Vagina (tissue), 2 donors: Measurements from ENCODE around the gene ECHS1. TPM values are rescaled to one million over a fixed set of nuclear protein-coding genes. Genes with fewer than 3 reads are reported as not detected.
A peak's percentile ranks its signal among the peaks of the same experiment; 100 is the strongest.
"Not testable (repeated sequence)": the region's sequence is repeated elsewhere in the genome, so short reads cannot be mapped to it uniquely, and the experiment has no call there.

ENCODE experiments used
- DNase-seq, 2 donors: peaks; one replicate each; pipeline ENCODE4 v3.0.0-alpha.2; 2017; ENCODE audit errors: extremely low spot score in 2 of 2
- H3K27ac ChIP-seq: fragments of 200-600 bp; sonication (generic); one replicate; pipeline ENCODE4 v1.5.1; 2019
- H3K27me3 ChIP-seq: fragments of 200-600 bp; sonication (generic); one replicate; pipeline ENCODE4 v1.5.1; 2019
- H3K36me3 ChIP-seq, 2 donors: fragments of 200-600 bp; sonication (generic); one replicate each; pipeline ENCODE4 v1.5.1; 2017 to 2019
- H3K4me1 ChIP-seq: fragments of 200-600 bp; sonication (generic); one replicate; pipeline ENCODE4 v1.5.1; 2019
- H3K4me3 ChIP-seq, 2 donors: fragments of 200-600 bp; sonication (generic); 1 replicate in 1 of 2; 2 replicates in 1 of 2; pipeline ENCODE4 v1.5.1; 2016 to 2019
- H3K9me3 ChIP-seq: fragments of 200-600 bp; sonication (generic); one replicate; pipeline ENCODE4 v1.5.1; 2019
- POLR2A ChIP-seq, 2 donors: fragments of 450-650 bp; IDR thresholded peaks; one replicate each; pipeline ENCODE4 v1.6.1; 2017; ENCODE audit warnings: antibody characterized with exemption in 2 of 2, mild to moderate bottlenecking in 2 of 2, moderate library complexity in 2 of 2
- POLR2AphosphoS5 ChIP-seq, 2 donors: sonication (generic); formaldehyde crosslinking; IDR thresholded peaks; one replicate each; pipeline ENCODE4 v1.9.0; 2017; ENCODE audit warnings: antibody characterized with exemption in 2 of 2, mild to moderate bottlenecking in 2 of 2, low read depth in 1 of 2; ENCODE audit not compliant: insufficient read depth in 1 of 2
- intact Hi-C: fragments of 100-400 bp; cut with DNase I; formaldehyde crosslinking; loops from one replicate; pipeline ENCODE4 v1.15.1; 2023
- total RNA-seq: library from RNA; depleted of rRNA; stranded (reverse); fragments of >200 nt; gene quantifications from one replicate; pipeline ENCODE4 v1.2.3, GENCODE V29; 2016
- TF ChIP-seq, protein P1 (sequence below), 3 experiments: fragments of 450-650 bp in 2 of 3; fragments of 200-600 bp in 1 of 3; sonication (generic) in 1 of 3; IDR thresholded peaks; one replicate each; pipeline ENCODE4 v1.5.1; 2017 to 2019; ENCODE audit warnings: antibody characterized with exemption in 3 of 3, mild to moderate bottlenecking in 2 of 3, moderate library complexity in 2 of 3

The ECHS1 gene
- total RNA-seq, 1 donor from 2014 or later = 45.4 TPM

- H3K9me3 ChIP-seq = no peaks in the 10 kb centered on the region
- peak overlapping the region in 1 of 2 donors; percentile 16 for H3K4me3 ChIP-seq
- no peak for DNase-seq
- H3K27ac ChIP-seq = no peak overlapping the region
- intact Hi-C loops = no loop called here
- peak in 1 of 2 donors; percentile 25 for TF ChIP-seq POLR2AphosphoS5 (IDR thresholded peaks at IDR 0.05; ENCODE audit: insufficient read depth in 1 of 2, low read depth in 1 of 2)
- no peak for TF ChIP-seq POLR2A (IDR thresholded peaks at IDR 0.05)
- H3K27me3 ChIP-seq = no peaks in the 10 kb centered on the region
- H3K36me3 ChIP-seq = peaks cover 0 to 2% of the 10 kb centered on the region in 2 donors
- H3K4me1 ChIP-seq = peaks cover 6% of the 10 kb centered on the region
Measured at GRCh38 chr10:133388973-133389818, 16.0 kb upstream of the ECHS1 start.

GRCh38 chr10:133388236-133388972, 15.2 kb upstream of the ECHS1 start:
- TF ChIP-seq POLR2AphosphoS5 (IDR thresholded peaks at IDR 0.05; ENCODE audit: insufficient read depth in 1 of 2, low read depth in 1 of 2) (no peak), POLR2A (IDR thresholded peaks at IDR 0.05) (no peak)
- TF ChIP-seq, protein P1, sequence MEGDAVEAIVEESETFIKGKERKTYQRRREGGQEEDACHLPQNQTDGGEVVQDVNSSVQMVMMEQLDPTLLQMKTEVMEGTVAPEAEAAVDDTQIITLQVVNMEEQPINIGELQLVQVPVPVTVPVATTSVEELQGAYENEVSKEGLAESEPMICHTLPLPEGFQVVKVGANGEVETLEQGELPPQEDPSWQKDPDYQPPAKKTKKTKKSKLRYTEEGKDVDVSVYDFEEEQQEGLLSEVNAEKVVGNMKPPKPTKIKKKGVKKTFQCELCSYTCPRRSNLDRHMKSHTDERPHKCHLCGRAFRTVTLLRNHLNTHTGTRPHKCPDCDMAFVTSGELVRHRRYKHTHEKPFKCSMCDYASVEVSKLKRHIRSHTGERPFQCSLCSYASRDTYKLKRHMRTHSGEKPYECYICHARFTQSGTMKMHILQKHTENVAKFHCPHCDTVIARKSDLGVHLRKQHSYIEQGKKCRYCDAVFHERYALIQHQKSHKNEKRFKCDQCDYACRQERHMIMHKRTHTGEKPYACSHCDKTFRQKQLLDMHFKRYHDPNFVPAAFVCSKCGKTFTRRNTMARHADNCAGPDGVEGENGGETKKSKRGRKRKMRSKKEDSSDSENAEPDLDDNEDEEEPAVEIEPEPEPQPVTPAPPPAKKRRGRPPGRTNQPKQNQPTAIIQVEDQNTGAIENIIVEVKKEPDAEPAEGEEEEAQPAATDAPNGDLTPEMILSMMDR (IDR thresholded peaks at IDR 0.05) = no peak
- H3K27me3 ChIP-seq = no peaks in the 10 kb centered on the region
- H3K9me3 ChIP-seq = no peaks in the 10 kb centered on the region
- no peak overlapping the region for H3K4me3 ChIP-seq
- intact Hi-C loops = no loop called here
- no peak for DNase-seq
- H3K4me1 ChIP-seq = peaks cover 3% of the 10 kb centered on the region
- H3K36me3 ChIP-seq = peaks cover 0 to 4% of the 10 kb centered on the region in 2 donors
- H3K27ac ChIP-seq = no peak overlapping the region

DNA sequence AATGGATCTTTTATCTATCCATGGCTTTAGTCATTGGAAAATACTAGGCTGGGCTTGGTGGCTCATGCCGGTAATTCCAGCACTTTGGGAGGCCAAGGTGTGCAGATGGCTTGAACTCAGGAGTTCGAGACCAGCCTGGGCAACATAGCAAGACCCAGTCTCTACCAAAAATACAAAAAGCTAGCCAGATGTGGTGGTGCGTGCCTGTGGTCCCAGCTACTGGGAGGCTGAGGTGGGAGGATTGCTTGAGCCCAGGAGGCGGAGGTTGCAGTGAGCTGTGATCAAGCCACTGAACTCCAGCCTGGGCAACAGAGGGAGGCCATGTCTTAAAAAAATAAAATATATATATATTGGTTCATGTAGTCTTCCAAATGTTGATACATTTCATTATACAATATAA, 13.8 kb upstream of the ECHS1 start:
- intact Hi-C loops, H3K36me3 ChIP-seq: not testable (repeated sequence)

GRCh38 chr10:133385214-133385613, 12.1 kb upstream of the ECHS1 start:
- no peaks in the 10 kb centered on the region for H3K27me3 ChIP-seq
- TF ChIP-seq POLR2AphosphoS5 (IDR thresholded peaks at IDR 0.05; ENCODE audit: insufficient read depth in 1 of 2, low read depth in 1 of 2) = no peak
- TF ChIP-seq, protein P1 (IDR thresholded peaks at IDR 0.05) = no peak
- TF ChIP-seq POLR2A (IDR thresholded peaks at IDR 0.05) = no peak
- intact Hi-C loops = no loop called here
- no peak overlapping the region for H3K27ac ChIP-seq
- peaks cover 3% of the 10 kb centered on the region for H3K4me1 ChIP-seq
- DNase-seq = no peak
- no peaks in the 10 kb centered on the region for H3K9me3 ChIP-seq
- H3K4me3 ChIP-seq = no peak overlapping the region
- H3K36me3 ChIP-seq = peaks cover 0 to 4% of the 10 kb centered on the region in 2 donors

More for the DNA sequence above, 13.8 kb upstream of the ECHS1 start:
- not testable (repeated sequence) for H3K9me3 ChIP-seq, DNase-seq, H3K4me3 ChIP-seq, H3K4me1 ChIP-seq, H3K27ac ChIP-seq, H3K27me3 ChIP-seq

- Histone ChIP-seq H3K4me3 (no peak overlapping the region), H3K27me3 (no peaks in the 10 kb centered on the region), H3K4me1 (peaks cover 12% of the 10 kb centered on the region), H3K36me3 (peaks cover 0 to 4% of the 10 kb centered on the region in 2 donors), H3K9me3 (no peaks in the 10 kb centered on the region), H3K27ac (no peak overlapping the region)
- intact Hi-C loops = no loop called here
- DNase-seq = no peak
- TF ChIP-seq, protein P1 (IDR thresholded peaks at IDR 0.05) = no peak
- no peak for TF ChIP-seq POLR2AphosphoS5 (IDR thresholded peaks at IDR 0.05; ENCODE audit: insufficient read depth in 1 of 2, low read depth in 1 of 2)
- TF ChIP-seq POLR2A (IDR thresholded peaks at IDR 0.05) = no peak
Measured at GRCh38 chr10:133384071-133384470, 10.9 kb upstream of the ECHS1 start.
